GDM1 (cell line): ENCODE results near the gene FILIP1.

ENCODE experiments used
- DNase-seq: peaks from one replicate; lab custom pipeline; 2025; lab: John Stamatoyannopoulos, UW

FILIP1 gene

DNA sequence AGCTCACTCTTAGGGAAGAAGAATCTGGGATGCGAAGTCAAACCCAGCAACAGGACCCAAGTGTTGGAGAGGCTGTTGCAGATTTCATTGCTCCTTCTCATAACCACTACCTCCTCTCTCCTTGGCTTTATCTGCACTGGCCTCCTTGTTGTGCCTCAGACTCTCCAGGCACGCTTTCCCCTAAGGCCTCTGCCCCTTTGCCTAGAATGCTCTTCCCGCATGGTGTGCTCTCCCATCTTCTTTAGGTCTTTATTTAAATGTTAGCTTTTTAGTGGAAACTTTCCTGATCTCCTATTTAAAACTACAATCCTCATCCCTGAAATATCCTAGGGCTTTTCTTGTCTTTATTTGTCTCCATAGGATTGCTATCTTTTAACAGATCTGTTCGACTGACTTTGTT is 114.1 kb downstream of the FILIP1 start:
- DNase-seq = no peak

- no peak for DNase-seq
Measured at GRCh38 chr6:75378101-75378500, 115.5 kb downstream of the FILIP1 start.

DNA sequence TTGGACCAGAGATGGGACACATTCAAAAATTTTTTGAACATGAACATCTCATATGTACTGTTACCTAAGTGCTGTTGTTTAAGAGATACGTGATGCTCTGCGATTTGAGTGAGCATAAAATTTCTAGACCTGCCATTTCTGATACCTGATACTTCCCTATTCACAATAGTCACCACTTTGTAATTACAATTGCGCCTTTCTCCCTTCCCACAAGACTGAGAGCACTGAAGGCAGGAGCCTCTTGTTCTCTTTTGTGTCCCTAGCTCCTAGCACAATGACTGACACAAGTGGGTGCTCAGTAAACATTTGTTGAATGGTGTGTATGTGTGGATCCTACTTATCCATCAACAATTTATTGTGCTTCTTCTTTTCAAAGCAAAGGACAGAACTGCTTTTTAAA is 116.2 kb downstream of the FILIP1 start:
- DNase-seq = no peak

- DNase-seq = no peak
Measured at GRCh38 chr6:75376347-75377024, 117.1 kb downstream of the FILIP1 start.

- no peak for DNase-seq
Measured at GRCh38 chr6:75374961-75375400, 118.6 kb downstream of the FILIP1 start.

DNA sequence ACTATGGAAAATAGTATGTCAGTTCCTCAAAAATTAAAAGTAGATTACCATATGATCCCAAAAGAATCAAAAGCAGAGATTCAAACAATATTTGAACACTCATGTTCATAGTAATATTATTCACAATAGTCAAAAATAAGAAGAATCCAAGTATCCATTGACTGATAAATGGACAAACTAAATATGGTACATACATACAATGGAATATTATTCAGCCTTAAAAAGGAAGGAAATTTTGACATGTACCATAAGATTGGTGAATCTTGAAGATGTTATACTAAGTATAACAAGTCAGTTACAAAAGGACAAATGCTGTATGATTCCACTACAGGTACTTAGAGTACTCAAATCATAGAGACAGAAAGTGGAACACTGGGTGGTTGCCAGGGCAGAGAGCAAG is 120.7 kb downstream of the FILIP1 start:
- DNase-seq = no peak

DNA sequence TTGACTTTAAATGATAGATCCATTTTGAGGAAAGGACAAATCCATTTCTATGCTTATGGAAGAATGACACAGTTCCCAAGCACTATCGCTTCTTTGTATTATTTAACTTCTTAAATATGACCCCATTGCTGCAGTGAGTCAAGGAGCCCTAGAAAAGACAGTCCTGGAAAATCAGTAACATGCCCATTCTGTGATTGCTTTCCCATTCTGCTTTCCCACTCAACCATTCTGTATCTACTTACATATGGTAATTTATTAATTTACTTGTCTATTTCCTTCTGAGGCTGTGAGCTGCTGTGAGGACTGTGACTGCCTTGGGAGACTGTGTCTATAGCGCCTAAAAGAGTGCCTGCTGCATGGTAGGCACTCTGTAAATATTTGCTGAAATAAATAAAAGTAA is 123.6 kb downstream of the FILIP1 start:
- no peak for DNase-seq

- no peak for DNase-seq
Measured at GRCh38 chr6:75368864-75369402, 124.7 kb downstream of the FILIP1 start.

GRCh38 chr6:75368151-75368779 is 125.3 kb downstream of the FILIP1 start:
- DNase-seq = no peak

- no peak for DNase-seq
Measured at GRCh38 chr6:75363304-75363703, 130.3 kb downstream of the FILIP1 start.

DNA sequence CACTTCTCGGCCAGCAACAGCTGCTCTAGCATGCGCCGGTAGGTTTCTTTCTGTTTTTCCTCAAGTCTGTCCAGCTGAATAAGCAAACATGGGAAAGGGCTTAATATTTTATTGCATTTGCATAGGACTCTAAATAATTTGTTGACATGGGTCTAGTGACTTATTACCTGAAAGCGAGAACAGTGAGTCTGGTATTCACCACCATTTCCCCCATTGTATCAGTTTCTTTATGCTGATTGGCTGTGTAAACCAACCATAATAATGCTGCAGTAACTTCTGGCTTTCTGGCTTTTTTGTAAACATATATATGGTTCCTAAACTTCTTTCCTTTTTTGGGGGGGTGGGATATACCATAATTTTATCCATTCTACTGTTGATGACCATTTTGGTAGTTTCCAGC is 140.0 kb downstream of the FILIP1 start:
- DNase-seq = no peak

DNA sequence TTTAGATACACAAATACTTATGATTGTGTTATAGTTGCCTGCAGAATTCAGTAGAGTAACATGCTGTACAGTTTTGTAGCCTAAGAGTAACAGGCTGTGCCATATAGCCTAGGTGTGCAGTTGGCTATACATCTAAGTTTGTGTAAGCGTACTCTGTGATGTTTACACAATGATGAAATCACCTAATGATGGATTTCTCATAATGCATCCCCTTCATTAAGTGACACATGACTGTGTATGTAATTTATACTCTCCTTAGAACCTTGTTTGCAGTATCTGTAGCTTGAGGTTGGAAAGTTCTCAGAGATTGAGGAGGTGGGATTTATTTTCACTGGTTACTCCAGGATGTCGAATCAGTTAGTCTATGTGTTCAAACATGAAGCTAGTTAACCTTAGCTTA is 142.0 kb downstream of the FILIP1 start:
- DNase-seq = no peak

GRCh38 chr6:75350808-75351207 is 142.8 kb downstream of the FILIP1 start:
- DNase-seq = no peak

- no peak for DNase-seq
Measured at GRCh38 chr6:75350156-75350555, 143.4 kb downstream of the FILIP1 start.

DNA sequence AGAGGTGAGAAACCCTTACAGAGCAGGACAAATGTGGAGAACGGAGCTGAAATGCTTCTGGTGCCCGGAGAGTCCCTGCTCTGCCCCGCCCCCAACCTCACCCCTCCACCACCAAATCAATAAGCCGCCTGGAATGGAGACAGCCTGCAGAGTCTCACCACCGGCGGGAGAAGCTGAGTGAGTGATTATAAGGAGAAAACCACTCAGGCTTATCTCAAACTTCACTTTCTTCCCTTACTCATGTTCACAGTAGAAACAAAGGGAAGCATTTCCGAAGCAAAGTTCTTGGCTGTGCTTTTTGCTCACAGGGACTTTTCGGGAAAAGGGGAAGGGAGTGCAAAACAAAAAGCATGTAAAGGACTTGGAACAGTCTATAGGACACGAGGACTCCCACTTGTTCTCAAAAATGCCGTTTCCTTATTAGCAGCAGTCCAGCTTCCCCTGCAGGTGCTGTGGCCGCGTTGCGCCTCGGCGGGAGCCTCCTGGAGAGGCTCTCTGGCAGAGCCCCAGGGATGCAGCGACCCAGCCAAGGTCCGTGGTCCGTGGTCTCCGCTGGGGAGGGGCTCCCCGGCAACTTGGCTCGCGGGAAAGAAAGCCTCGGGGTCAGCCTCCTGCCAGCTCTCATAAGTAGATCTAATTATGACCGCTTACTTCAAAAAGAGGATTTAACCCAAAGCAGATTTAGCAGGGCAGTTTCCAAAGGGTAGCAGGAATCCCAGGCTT is 144.2 kb downstream of the FILIP1 start:
- no peak for DNase-seq

DNA sequence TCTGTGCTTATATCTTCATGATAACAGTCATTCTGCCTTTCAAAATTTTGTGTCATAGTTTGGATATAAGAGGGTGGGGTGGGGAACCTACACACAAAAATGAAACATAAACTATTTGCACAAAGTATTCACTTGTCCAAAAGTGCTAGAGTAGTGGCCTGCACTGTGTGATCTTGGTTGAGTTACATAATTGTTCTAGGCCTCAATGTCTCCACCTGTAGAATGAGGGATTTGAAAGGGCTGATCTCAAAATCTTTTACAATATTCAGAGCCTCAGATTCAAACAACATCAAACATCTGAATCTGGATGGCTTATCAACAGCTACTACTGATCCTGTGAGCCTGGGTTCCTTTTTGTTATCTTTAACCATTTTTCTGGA is 144.7 kb downstream of the FILIP1 start:
- DNase-seq = no peak

DNA sequence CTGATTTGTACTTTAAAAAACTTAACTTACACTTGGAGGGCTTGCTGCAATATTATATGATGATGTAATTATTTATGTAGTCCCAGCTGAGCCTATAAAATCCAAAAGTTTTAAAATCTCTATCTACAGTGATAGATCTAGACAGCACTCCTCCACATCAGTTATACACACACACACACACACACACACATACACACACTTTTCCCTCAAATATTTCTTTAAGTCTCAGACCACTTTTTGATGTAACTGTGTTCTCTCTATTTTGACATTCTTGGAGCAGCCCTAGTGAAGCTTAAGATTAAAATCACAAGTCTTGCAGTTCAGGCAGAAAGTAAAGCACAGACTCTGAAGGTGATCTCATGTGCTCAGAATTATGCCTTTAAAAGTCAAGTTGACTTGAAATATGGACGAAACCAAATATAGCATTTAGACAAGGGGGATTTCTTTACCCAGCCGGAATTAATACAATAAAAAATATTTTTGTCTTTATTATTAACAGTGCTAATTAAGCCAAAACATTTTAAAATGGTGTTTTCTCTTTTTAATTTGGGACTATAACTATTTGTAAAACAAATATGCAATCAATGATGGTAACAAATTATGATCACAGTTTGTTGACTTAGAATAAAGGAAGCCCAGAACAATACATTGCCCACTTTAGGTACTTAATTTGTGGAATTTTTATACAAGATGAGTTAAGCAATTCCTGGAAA is 145.5 kb downstream of the FILIP1 start:
- DNase-seq = no peak

GRCh38 chr6:75345413-75345812 is 148.2 kb downstream of the FILIP1 start:
- no peak for DNase-seq

DNA sequence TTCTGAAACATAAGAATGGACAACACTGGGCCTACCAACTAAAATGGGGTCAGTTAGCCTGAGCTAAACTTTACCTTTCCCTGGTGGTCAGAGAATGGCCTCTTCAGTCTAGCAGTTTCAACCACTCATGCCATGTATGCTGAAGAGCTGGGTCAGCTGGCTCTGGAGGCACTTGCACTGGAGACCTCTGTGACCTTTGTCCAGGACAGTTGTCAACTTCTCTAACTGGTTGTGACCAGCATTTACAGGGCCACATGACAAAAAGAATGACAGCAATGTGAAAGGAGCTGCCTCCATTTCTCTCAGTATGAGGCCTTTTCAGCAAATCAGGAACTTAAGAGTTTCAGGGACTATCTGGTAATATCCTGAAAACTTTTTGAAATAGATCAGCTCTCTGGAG is 149.1 kb downstream of the FILIP1 start:
- no peak for DNase-seq

- DNase-seq = no peak
Measured at GRCh38 chr6:75344021-75344420, 149.6 kb downstream of the FILIP1 start.

GRCh38 chr6:75337835-75338580 is 155.6 kb downstream of the FILIP1 start:
- DNase-seq = no peak
